Uterus (tissue), 4 donors: ENCODE results near the gene RCE1. TPM values are rescaled to one million over a fixed set of nuclear protein-coding genes. Genes with fewer than 3 reads are reported as not detected.

Experiments used
- DNase-seq, 2 donors: peaks; one replicate each; pipeline ENCODE4 v3.0.0-alpha.2; 2019 to 2020
- H3K27ac ChIP-seq, 2 donors: fragments of 200-600 bp; sonication (generic); 1 replicate in 1 of 2; 2 replicates in 1 of 2; pipeline ENCODE4 v1.5.1; 2016 to 2018
- H3K27me3 ChIP-seq, 2 donors: fragments of 200-600 bp; sonication (generic); one replicate each; pipeline ENCODE4 v1.5.1; 2018 to 2019; ENCODE audit warnings: control low read depth in 1 of 2
- H3K36me3 ChIP-seq, 2 donors: fragments of 200-600 bp; sonication (generic); one replicate each; pipeline ENCODE4 v1.5.1; 2019; ENCODE audit warnings: control low read depth in 1 of 2
- H3K4me1 ChIP-seq, 2 donors: fragments of 200-600 bp; sonication (generic); one replicate each; pipeline ENCODE4 v1.5.1; 2018 to 2019; ENCODE audit warnings: control low read depth in 1 of 2
- H3K4me3 ChIP-seq, 2 donors: fragments of 200-600 bp; sonication (generic); 1 replicate in 1 of 2; 2 replicates in 1 of 2; pipeline ENCODE4 v1.5.1; 2018 to 2019; ENCODE audit warnings: mild to moderate bottlenecking in 1 of 2
- H3K9me3 ChIP-seq, 2 donors: fragments of 200-600 bp; sonication (generic); one replicate each; pipeline ENCODE4 v1.5.1; 2019; ENCODE audit warnings: control low read depth in 1 of 2
- POLR2A ChIP-seq, 2 donors: fragments of 450-650 bp; IDR thresholded peaks; one replicate each; pipeline ENCODE4 v1.6.1; 2016; ENCODE audit warnings: antibody characterized with exemption in 2 of 2, mild to moderate bottlenecking in 1 of 2, moderate library complexity in 1 of 2
- intact Hi-C: fragments of 100-400 bp; cut with DNase I; formaldehyde crosslinking; loops from one replicate; pipeline ENCODE4 v1.15.1; 2023; ENCODE audit warnings: low total_unique reads
- total RNA-seq, 4 donors: library from RNA; depleted of rRNA in 3 of 4; stranded (reverse); fragments of >200 nt in 3 of 4; gene quantifications; one replicate each; pipeline versions ENCODE4 v1.1.0 to v1.2.4, GENCODE V29; 2014 to 2023
- TF ChIP-seq, protein P1 (sequence below), 4 experiments: fragments of 200-600 bp in 2 of 4; fragments of 450-650 bp in 2 of 4; sonication (generic) in 2 of 4; IDR thresholded peaks; one replicate each; pipeline ENCODE4 v1.5.1; 2016 to 2019; ENCODE audit warnings: antibody characterized with exemption in 4 of 4, mild to moderate bottlenecking in 2 of 4, moderate library complexity in 1 of 4
- donor health status: DM: yes; HTN: yes; CAD: no.

The RCE1 gene
- total RNA-seq, 4 donors from 2014 or later: 2.3 to 19.4 (median 13.7) TPM

- no peak for TF ChIP-seq POLR2A (IDR thresholded peaks at IDR 0.05)
- TF ChIP-seq, protein P1, sequence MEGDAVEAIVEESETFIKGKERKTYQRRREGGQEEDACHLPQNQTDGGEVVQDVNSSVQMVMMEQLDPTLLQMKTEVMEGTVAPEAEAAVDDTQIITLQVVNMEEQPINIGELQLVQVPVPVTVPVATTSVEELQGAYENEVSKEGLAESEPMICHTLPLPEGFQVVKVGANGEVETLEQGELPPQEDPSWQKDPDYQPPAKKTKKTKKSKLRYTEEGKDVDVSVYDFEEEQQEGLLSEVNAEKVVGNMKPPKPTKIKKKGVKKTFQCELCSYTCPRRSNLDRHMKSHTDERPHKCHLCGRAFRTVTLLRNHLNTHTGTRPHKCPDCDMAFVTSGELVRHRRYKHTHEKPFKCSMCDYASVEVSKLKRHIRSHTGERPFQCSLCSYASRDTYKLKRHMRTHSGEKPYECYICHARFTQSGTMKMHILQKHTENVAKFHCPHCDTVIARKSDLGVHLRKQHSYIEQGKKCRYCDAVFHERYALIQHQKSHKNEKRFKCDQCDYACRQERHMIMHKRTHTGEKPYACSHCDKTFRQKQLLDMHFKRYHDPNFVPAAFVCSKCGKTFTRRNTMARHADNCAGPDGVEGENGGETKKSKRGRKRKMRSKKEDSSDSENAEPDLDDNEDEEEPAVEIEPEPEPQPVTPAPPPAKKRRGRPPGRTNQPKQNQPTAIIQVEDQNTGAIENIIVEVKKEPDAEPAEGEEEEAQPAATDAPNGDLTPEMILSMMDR (IDR thresholded peaks at IDR 0.05): no peak
- no peak overlapping the region for H3K27ac ChIP-seq
- H3K27me3 ChIP-seq: no peaks in the 10 kb centered on the region
- H3K4me1 ChIP-seq: peaks cover 0 to 8% of the 10 kb centered on the region in 2 donors
- no peak overlapping the region for H3K4me3 ChIP-seq
- no peaks in the 10 kb centered on the region for H3K36me3 ChIP-seq
- intact Hi-C loops: no loop called here
- no peak for DNase-seq
- no peaks in the 10 kb centered on the region for H3K9me3 ChIP-seq
Observed at GRCh38 chr11:66851698-66852465, 8.6 kb downstream of the RCE1 start.

GRCh38 chr11:66852466-66853241 is 9.4 kb downstream of the RCE1 start:
- intact Hi-C loops: no loop called here
- DNase-seq: no peak
- H3K4me3 ChIP-seq: no peak overlapping the region
- peaks cover 0 to 8% of the 10 kb centered on the region in 2 donors for H3K4me1 ChIP-seq
- H3K36me3 ChIP-seq: no peaks in the 10 kb centered on the region
- H3K27ac ChIP-seq: no peak overlapping the region
- no peak for TF ChIP-seq POLR2A (IDR thresholded peaks at IDR 0.05)
- TF ChIP-seq, protein P1 (IDR thresholded peaks at IDR 0.05): no peak
- H3K9me3 ChIP-seq: no peaks in the 10 kb centered on the region
- H3K27me3 ChIP-seq: no peaks in the 10 kb centered on the region

- H3K4me1 ChIP-seq: peaks cover 0 to 8% of the 10 kb centered on the region in 2 donors
- no peaks in the 10 kb centered on the region for H3K9me3 ChIP-seq
- H3K36me3 ChIP-seq: no peaks in the 10 kb centered on the region
- no peak for DNase-seq
- H3K4me3 ChIP-seq: no peak overlapping the region
- intact Hi-C loops: no loop called here
- H3K27ac ChIP-seq: no peak overlapping the region
- no peaks in the 10 kb centered on the region for H3K27me3 ChIP-seq
- TF ChIP-seq POLR2A (IDR thresholded peaks at IDR 0.05): no peak
- TF ChIP-seq, protein P1 (IDR thresholded peaks at IDR 0.05): no peak
Observed at GRCh38 chr11:66853242-66854229, 10.3 kb downstream of the RCE1 start.

DNA sequence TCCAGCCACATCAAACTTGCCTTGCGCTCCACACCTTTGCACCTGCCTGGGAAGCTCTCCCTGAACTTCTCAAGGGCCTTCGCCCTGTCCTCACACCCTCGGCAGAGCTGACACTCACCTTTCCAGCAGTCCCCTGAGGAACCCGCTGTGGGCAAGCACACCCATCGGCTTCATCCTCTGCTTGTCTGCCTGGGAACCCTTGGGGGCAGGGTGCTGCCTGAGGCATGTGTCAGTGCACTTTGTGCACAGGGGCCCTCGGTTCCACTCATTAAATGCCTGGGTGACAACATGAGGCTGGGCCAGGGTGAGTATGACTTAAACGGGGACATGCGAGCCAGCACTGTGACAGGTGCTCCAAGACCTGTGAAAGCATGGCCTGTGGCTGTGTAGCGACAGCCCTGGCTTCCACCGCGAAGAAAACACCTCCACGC is 11.0 kb downstream of the RCE1 start:
- Histone ChIP-seq H3K4me3 (no peak overlapping the region), H3K27ac (no peak overlapping the region), H3K4me1 (peaks cover 0 to 8% of the 10 kb centered on the region in 2 donors), H3K9me3 (no peaks in the 10 kb centered on the region), H3K27me3 (no peaks in the 10 kb centered on the region), H3K36me3 (no peaks in the 10 kb centered on the region)
- intact Hi-C loops: no loop called here
- TF ChIP-seq, protein P1 (IDR thresholded peaks at IDR 0.05): no peak
- no peak for TF ChIP-seq POLR2A (IDR thresholded peaks at IDR 0.05)
- DNase-seq: no peak
